Testis (tissue), 2 donors: Measurements from ENCODE around the gene SIX2.

ENCODE experiments used
- POLR2A ChIP-seq: fragments of 450-650 bp; IDR thresholded peaks from one replicate; pipeline ENCODE4 v1.6.1; 2017; ENCODE audit warnings: antibody characterized with exemption, mild to moderate bottlenecking, moderate library complexity
- TF ChIP-seq, protein P1 (sequence below), 3 experiments: fragments of 450-650 bp in 2 of 3; fragments of 200-600 bp in 1 of 3; sonication (generic) in 1 of 3; IDR thresholded peaks; one replicate each; pipeline ENCODE4 v1.5.1; 2016 to 2019; ENCODE audit warnings: antibody characterized with exemption in 3 of 3, mild to moderate bottlenecking in 2 of 3, moderate library complexity in 1 of 3

DNA sequence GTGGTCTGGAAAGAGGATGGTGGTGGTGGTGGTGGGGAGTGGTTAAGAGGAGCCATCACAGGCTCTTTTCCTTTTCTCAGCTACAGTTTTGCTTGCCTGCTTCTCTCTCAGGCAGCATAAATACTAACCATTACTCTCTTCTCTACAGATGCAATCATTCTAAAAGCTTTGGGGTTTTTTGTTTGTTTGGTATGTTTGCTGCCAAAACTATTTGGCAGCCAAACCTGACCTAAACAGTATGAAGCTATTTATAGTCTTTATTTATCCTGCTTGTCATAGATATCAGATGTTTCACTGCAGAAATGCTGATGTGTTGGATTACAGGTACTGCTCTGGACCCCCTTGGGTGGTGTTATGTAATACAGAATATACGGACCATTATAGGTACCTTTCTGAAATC lies 52.4 kb downstream of the SIX2 start:
- TF ChIP-seq, protein P1, sequence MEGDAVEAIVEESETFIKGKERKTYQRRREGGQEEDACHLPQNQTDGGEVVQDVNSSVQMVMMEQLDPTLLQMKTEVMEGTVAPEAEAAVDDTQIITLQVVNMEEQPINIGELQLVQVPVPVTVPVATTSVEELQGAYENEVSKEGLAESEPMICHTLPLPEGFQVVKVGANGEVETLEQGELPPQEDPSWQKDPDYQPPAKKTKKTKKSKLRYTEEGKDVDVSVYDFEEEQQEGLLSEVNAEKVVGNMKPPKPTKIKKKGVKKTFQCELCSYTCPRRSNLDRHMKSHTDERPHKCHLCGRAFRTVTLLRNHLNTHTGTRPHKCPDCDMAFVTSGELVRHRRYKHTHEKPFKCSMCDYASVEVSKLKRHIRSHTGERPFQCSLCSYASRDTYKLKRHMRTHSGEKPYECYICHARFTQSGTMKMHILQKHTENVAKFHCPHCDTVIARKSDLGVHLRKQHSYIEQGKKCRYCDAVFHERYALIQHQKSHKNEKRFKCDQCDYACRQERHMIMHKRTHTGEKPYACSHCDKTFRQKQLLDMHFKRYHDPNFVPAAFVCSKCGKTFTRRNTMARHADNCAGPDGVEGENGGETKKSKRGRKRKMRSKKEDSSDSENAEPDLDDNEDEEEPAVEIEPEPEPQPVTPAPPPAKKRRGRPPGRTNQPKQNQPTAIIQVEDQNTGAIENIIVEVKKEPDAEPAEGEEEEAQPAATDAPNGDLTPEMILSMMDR (IDR thresholded peaks at IDR 0.05) = no peak
- no peak for TF ChIP-seq POLR2A
